HCT116 (cell line): Measurements from ENCODE around the gene GRM8.

ENCODE experiments used
- CEBPB ChIP-seq: IDR thresholded peaks from 2 replicates; pipeline ENCODE4 v1.6.1; 2012; ENCODE audit warnings: low read depth
- FOSL1 ChIP-seq: IDR thresholded peaks from 2 replicates; pipeline ENCODE4 v1.6.1; 2012; ENCODE audit warnings: low read depth
- JUND ChIP-seq: IDR thresholded peaks from 2 replicates; pipeline ENCODE4 v1.6.1; 2012
- POLR2A ChIP-seq: IDR thresholded peaks from 2 replicates; pipeline ENCODE4 v1.7.0; 2011; ENCODE audit warnings: borderline replicate concordance; ENCODE audit not compliant: insufficient read depth, insufficient read length; ENCODE audit errors: extremely low read depth
- POLR2AphosphoS5 ChIP-seq: IDR thresholded peaks from 2 replicates; pipeline ENCODE4 v1.6.1; 2011; ENCODE audit warnings: mild to moderate bottlenecking, low read depth, low read length, moderate library complexity
- RAD21 ChIP-seq: IDR thresholded peaks from 2 replicates; pipeline ENCODE4 v1.6.1; 2012; ENCODE audit warnings: low read depth, mild to moderate bottlenecking
- SRF ChIP-seq: IDR thresholded peaks from 2 replicates; pipeline ENCODE4 v1.6.1; 2012; ENCODE audit warnings: low read depth
- TCF7L2 ChIP-seq: IDR thresholded peaks from 2 replicates; pipeline ENCODE4 v1.7.0; 2011; ENCODE audit warnings: borderline replicate concordance, inconsistent platforms; ENCODE audit not compliant: insufficient read depth, insufficient read length; ENCODE audit errors: extremely low read depth
- YY1 ChIP-seq: IDR thresholded peaks from 2 replicates; pipeline ENCODE4 v1.6.1; 2011; ENCODE audit warnings: low read length, low read depth, moderate library complexity, mild to moderate bottlenecking; ENCODE audit not compliant: insufficient replicate concordance; ENCODE audit errors: extremely low read depth
- TF ChIP-seq, protein P1 (sequence below), 3 experiments: fragments of 200-600 bp in 1 of 3; sonication (generic) in 1 of 3; IDR thresholded peaks in 2 of 3; conservative IDR thresholded peaks in 1 of 3; 2 replicates each; pipeline ENCODE4 v1.5.1; 2012 to 2017; ENCODE audit warnings: low read depth in 2 of 3, low read length in 2 of 3, antibody characterized with exemption in 1 of 3, borderline replicate concordance in 1 of 3, control low read depth in 1 of 3, mild to moderate bottlenecking in 1 of 3, mixed read lengths in 1 of 3, mixed run types in 1 of 3, moderate library complexity in 1 of 3; ENCODE audit not compliant: insufficient read depth in 1 of 3
- TF ChIP-seq, protein P2 (sequence below): IDR thresholded peaks from 2 replicates; pipeline ENCODE4 v1.6.1; 2011; ENCODE audit warnings: mild to moderate bottlenecking, low read length, moderate library complexity; ENCODE audit not compliant: insufficient replicate concordance; ENCODE audit errors: extremely low read depth

DNA sequence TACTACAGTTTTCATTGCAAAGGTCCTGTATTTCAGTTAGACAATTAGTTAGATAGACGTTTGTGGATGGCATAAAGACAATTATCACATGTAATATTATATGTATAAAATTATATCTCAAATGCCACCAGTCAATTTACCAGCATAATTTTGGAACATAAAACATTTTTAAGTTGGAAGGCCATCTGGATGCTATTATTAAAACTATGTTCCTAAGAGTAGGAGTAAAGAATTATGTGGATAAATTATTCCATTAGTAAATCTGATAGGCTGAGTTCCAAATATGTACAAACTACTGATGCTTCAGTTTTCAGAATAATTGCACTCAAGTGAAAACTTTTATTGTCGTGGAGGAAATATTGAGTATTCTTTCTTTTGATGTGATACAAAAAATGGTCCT, 790.3 kb downstream of the GRM8 start:
- no peak for TF ChIP-seq POLR2A
- no peak for TF ChIP-seq CEBPB
- TF ChIP-seq, protein P1, sequence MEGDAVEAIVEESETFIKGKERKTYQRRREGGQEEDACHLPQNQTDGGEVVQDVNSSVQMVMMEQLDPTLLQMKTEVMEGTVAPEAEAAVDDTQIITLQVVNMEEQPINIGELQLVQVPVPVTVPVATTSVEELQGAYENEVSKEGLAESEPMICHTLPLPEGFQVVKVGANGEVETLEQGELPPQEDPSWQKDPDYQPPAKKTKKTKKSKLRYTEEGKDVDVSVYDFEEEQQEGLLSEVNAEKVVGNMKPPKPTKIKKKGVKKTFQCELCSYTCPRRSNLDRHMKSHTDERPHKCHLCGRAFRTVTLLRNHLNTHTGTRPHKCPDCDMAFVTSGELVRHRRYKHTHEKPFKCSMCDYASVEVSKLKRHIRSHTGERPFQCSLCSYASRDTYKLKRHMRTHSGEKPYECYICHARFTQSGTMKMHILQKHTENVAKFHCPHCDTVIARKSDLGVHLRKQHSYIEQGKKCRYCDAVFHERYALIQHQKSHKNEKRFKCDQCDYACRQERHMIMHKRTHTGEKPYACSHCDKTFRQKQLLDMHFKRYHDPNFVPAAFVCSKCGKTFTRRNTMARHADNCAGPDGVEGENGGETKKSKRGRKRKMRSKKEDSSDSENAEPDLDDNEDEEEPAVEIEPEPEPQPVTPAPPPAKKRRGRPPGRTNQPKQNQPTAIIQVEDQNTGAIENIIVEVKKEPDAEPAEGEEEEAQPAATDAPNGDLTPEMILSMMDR (IDR thresholded peaks at IDR 0.05 in 2 of 3, conservative IDR thresholded peaks at IDR 0.05 in 1 of 3; ENCODE audit: borderline replicate concordance in 1 of 3, insufficient read depth in 1 of 3, low read depth in 2 of 3, low read length in 2 of 3), result no peak
- no peak for TF ChIP-seq SRF
- TF ChIP-seq POLR2AphosphoS5, result no peak
- no peak for TF ChIP-seq FOSL1
- TF ChIP-seq, protein P2, sequence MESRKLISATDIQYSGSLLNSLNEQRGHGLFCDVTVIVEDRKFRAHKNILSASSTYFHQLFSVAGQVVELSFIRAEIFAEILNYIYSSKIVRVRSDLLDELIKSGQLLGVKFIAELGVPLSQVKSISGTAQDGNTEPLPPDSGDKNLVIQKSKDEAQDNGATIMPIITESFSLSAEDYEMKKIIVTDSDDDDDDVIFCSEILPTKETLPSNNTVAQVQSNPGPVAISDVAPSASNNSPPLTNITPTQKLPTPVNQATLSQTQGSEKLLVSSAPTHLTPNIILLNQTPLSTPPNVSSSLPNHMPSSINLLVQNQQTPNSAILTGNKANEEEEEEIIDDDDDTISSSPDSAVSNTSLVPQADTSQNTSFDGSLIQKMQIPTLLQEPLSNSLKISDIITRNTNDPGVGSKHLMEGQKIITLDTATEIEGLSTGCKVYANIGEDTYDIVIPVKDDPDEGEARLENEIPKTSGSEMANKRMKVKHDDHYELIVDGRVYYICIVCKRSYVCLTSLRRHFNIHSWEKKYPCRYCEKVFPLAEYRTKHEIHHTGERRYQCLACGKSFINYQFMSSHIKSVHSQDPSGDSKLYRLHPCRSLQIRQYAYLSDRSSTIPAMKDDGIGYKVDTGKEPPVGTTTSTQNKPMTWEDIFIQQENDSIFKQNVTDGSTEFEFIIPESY, result no peak
- TF ChIP-seq JUND, result no peak
- TF ChIP-seq RAD21, result no peak
- TF ChIP-seq YY1, result no peak
- no peak for TF ChIP-seq TCF7L2
